A549 (cell line): ENCODE results near the gene HDAC3.

Experiments
- CHD2 ChIP-seq: fragments of 150-350 bp; IDR thresholded peaks from 2 replicates; pipeline ENCODE4 v1.6.1; 2014; ENCODE audit warnings: low read length; ENCODE audit not compliant: partially characterized antibody
- CTCF ChIP-seq: fragments of >200 bp; sonication (Bioruptor Twin); formaldehyde crosslinking; IDR thresholded peaks from 3 replicates; pipeline ENCODE4 v1.5.1; 2016
- HMGXB4 ChIP-seq: fragments of 250-450 bp; sonication (Bioruptor Pico); IDR thresholded peaks from 2 replicates; pipeline ENCODE4 v1.5.0; 2021; ENCODE audit warnings: mild to moderate bottlenecking, moderate library complexity, borderline replicate concordance
- NR3C1 ChIP-seq: fragments of >200 bp; sonication (Bioruptor Twin); formaldehyde crosslinking; IDR thresholded peaks from 3 replicates; pipeline ENCODE4 v1.6.1; 2017
- POLR2A ChIP-seq: IDR thresholded peaks from 2 replicates; pipeline ENCODE4 v1.6.1; 2012; ENCODE audit warnings: mild to moderate bottlenecking, low read length
- RFX5 ChIP-seq: fragments of 450-650 bp; IDR thresholded peaks from 2 replicates; pipeline ENCODE4 v1.7.1; 2014; ENCODE audit warnings: antibody characterized with exemption, mild to moderate bottlenecking, moderate library complexity
- USF2 ChIP-seq: fragments of 450-650 bp; IDR thresholded peaks from 2 replicates; pipeline ENCODE4 v1.6.1; 2014; ENCODE audit warnings: antibody characterized with exemption

GRCh38 chr5:141634720-141635119, 1.9 kb downstream of the HDAC3 start:
- no peak for TF ChIP-seq CTCF
- no peak for TF ChIP-seq POLR2A
- no peak for TF ChIP-seq RFX5
- no peak for TF ChIP-seq NR3C1
- TF ChIP-seq HMGXB4 (CRISPR knock-in tag), result no peak
- TF ChIP-seq CHD2, result no peak
- no peak for TF ChIP-seq USF2
